Upper lobe of left lung (tissue), 6 donors: ENCODE data around the gene APBA3. TPM values are rescaled to one million over a fixed set of nuclear protein-coding genes. Genes with fewer than 3 reads are reported as not detected.
A peak's percentile ranks its signal among the peaks of the same experiment; 100 is the strongest.

Experiments used
- ATAC-seq, 2 donors: fragments of 200-7000 bp; cut with Tn5 transposase; one replicate each; pipeline ENCODE4 v1.9.1; 2022; ENCODE audit warnings: mild to moderate bottlenecking in 2 of 2, moderate library complexity in 2 of 2; ENCODE audit not compliant: low FRiP score in 2 of 2
- DNase-seq, 2 donors: peaks; one replicate each; pipeline ENCODE4 v3.0.0-alpha.2; 2019 to 2020
- H3K27ac ChIP-seq, 4 donors: fragments of 200-600 bp; sonication (generic); one replicate each; pipeline ENCODE4 v1.5.1; 2016 to 2019
- H3K27me3 ChIP-seq, 4 donors: fragments of 200-600 bp; sonication (generic); one replicate each; pipeline ENCODE4 v1.5.1; 2017 to 2019
- H3K36me3 ChIP-seq, 4 donors: fragments of 200-600 bp; sonication (generic); one replicate each; pipeline ENCODE4 v1.5.1; 2016 to 2019
- H3K4me1 ChIP-seq, 4 donors: fragments of 200-600 bp; sonication (generic); one replicate each; pipeline ENCODE4 v1.5.1; 2018 to 2019
- H3K4me3 ChIP-seq, 4 donors: fragments of 200-600 bp; sonication (generic); one replicate each; pipeline ENCODE4 v1.5.1; 2017 to 2019; ENCODE audit warnings: mild to moderate bottlenecking in 2 of 4, moderate library complexity in 1 of 4
- H3K9me3 ChIP-seq, 4 donors: fragments of 200-600 bp; sonication (generic); one replicate each; pipeline ENCODE4 v1.5.1; 2018 to 2019
- CTCF ChIP-seq, 6 experiments: fragments of 450-650 bp in 4 of 6; fragments of 200-600 bp in 2 of 6; sonication (generic) in 2 of 6; IDR thresholded peaks; one replicate each; pipeline ENCODE4 v1.5.1; 2016 to 2019; ENCODE audit warnings: antibody characterized with exemption in 6 of 6
- EP300 ChIP-seq, 4 donors: sonication (generic); formaldehyde crosslinking; IDR thresholded peaks; one replicate each; pipeline ENCODE4 v1.5.1; 2017; ENCODE audit warnings: antibody characterized with exemption in 4 of 4, control low read depth in 2 of 4
- POLR2A ChIP-seq, 4 donors: fragments of 450-650 bp; IDR thresholded peaks; one replicate each; pipeline ENCODE4 v1.5.1; 2016 to 2017; ENCODE audit warnings: antibody characterized with exemption in 4 of 4, mild to moderate bottlenecking in 2 of 4
- POLR2AphosphoS5 ChIP-seq, 2 donors: sonication (generic); formaldehyde crosslinking; IDR thresholded peaks; one replicate each; pipeline ENCODE4 v1.5.1; 2017; ENCODE audit warnings: antibody characterized with exemption in 2 of 2
- WGBS, 2 donors: methylation state at CpG; one replicate each; pipeline ENCODE4 v1.1.5; 2017 to 2018; 5-methylcytosine and 5-hydroxymethylcytosine counted together
- total RNA-seq, 6 donors: library from RNA; depleted of rRNA in 4 of 6; stranded (reverse); fragments of >200 nt in 4 of 6; gene quantifications; one replicate each; pipeline versions ENCODE4 v1.1.0 to v1.2.1, GENCODE V29; 2016 to 2021
- donor health status: DM: no; HTN: no; CAD: no; lungs with moderate emphysema.
- donor health status: DM: no; HTN: yes; CAD: no; lungs with severe emphysema.

Gene APBA3
- total RNA-seq, 6 donors from 2014 or later, result 13.4 to 92.2 (median 21.6) TPM

- ATAC-seq (no peak), DNase-seq (no peak)
- peaks cover 3 to 20% (median 12%) of the 10 kb centered on the region in 4 donors for H3K27me3 ChIP-seq
- H3K4me1 ChIP-seq, result peaks cover 16 to 31% (median 24%) of the 10 kb centered on the region in 4 donors
- H3K36me3 ChIP-seq, result no peaks in the 10 kb centered on the region
- H3K27ac ChIP-seq, result no peak overlapping the region
- H3K4me3 ChIP-seq, result no peak overlapping the region
- TF ChIP-seq EP300 (IDR thresholded peaks at IDR 0.05) (no peak), POLR2AphosphoS5 (IDR thresholded peaks at IDR 0.05) (no peak), CTCF (IDR thresholded peaks at IDR 0.05) (no peak)
- 30 to 36% methylated on average over 9 of the region's 9 CpGs for WGBS, 2 donors
- no peaks in the 10 kb centered on the region for H3K9me3 ChIP-seq
These were observed 41.1 kb downstream of the APBA3 start for GRCh38 chr19:3720349-3720917.

- H3K27ac ChIP-seq, result no peak overlapping the region
- 88 to 93% methylated on average over 4 of the region's 4 CpGs for WGBS, 2 donors
These were observed 41.6 kb downstream of the APBA3 start for GRCh38 chr19:3719868-3720267.

GRCh38 chr19:3716147-3716668 lies 45.3 kb downstream of the APBA3 start:
- 75 to 92% methylated on average over 15 to 16 of the region's 16 CpGs for WGBS, 2 donors
- Histone ChIP-seq H3K27me3 (peaks cover 0 to 6% (median under 1%) of the 10 kb centered on the region in 4 donors), H3K36me3 (no peaks in the 10 kb centered on the region), H3K4me3 (no peak overlapping the region), H3K9me3 (no peaks in the 10 kb centered on the region), H3K27ac (no peak overlapping the region), H3K4me1 (peaks cover 10 to 25% (median 22%) of the 10 kb centered on the region in 4 donors)
- no peak for ATAC-seq
- peak in 1 of 2 donors; percentile 60 for DNase-seq
- TF ChIP-seq POLR2AphosphoS5 (IDR thresholded peaks at IDR 0.05) (no peak), CTCF (IDR thresholded peaks at IDR 0.05) (no peak), POLR2A (IDR thresholded peaks at IDR 0.05) (no peak), EP300 (IDR thresholded peaks at IDR 0.05) (no peak)

More at GRCh38 chr19:3719868-3720267, 41.6 kb downstream of the APBA3 start:
- TF ChIP-seq CTCF (IDR thresholded peaks at IDR 0.05) (no peak), POLR2AphosphoS5 (IDR thresholded peaks at IDR 0.05) (no peak), POLR2A (IDR thresholded peaks at IDR 0.05) (no peak), EP300 (IDR thresholded peaks at IDR 0.05) (no peak)
- Histone ChIP-seq H3K4me3 (no peak overlapping the region), H3K36me3 (no peaks in the 10 kb centered on the region), H3K4me1 (peaks cover 16 to 31% (median 24%) of the 10 kb centered on the region in 4 donors), H3K9me3 (no peaks in the 10 kb centered on the region), H3K27me3 (peaks cover 3 to 20% (median 12%) of the 10 kb centered on the region in 4 donors)
- ATAC-seq, result no peak
- no peak for DNase-seq

GRCh38 chr19:3712663-3713611 lies 48.6 kb downstream of the APBA3 start:
- WGBS, 2 donors, result 34% methylated on average over 23 of the region's 23 CpGs
- Histone ChIP-seq H3K36me3 (no peaks in the 10 kb centered on the region), H3K27ac (peak overlapping the region; percentile 57 to 75 (median 63)), H3K4me3 (no peak overlapping the region), H3K9me3 (no peaks in the 10 kb centered on the region), H3K4me1 (peaks cover 4 to 17% (median 12%) of the 10 kb centered on the region in 4 donors), H3K27me3 (no peaks in the 10 kb centered on the region)
- ATAC-seq, result peak; percentile 35 to 70
- peak in 1 of 2 donors; percentile 71 for DNase-seq
- TF ChIP-seq POLR2A (IDR thresholded peaks at IDR 0.05) (no peak), POLR2AphosphoS5 (IDR thresholded peaks at IDR 0.05) (no peak), CTCF (IDR thresholded peaks at IDR 0.05) (no peak), EP300 (IDR thresholded peaks at IDR 0.05) (no peak)
